ENCODE measurements around the gene TMEM131. TPM values are rescaled to one million over a fixed set of nuclear protein-coding genes. Genes with fewer than 3 reads are reported as not detected.
A peak's percentile ranks its signal among the peaks of the same experiment; 100 is the strongest.

TMEM131 gene
- total and polyA plus RNA-seq, 10 of the 15 experiments (the other 5 are each of a cell fraction or from before 2014, with no cell fraction given) = 6.0 to 48.2 (median 23.2) TPM

- Histone ChIP-seq H2AFZ (ENCODE audit: control insufficient read depth, low read depth, low read length) (no peak overlapping the region), H3K27me3 (replicated peaks in 1 of 2; ENCODE audit: control insufficient read depth in 2 of 2, insufficient read depth in 2 of 2, low read length in 1 of 2) (no peaks in the 10 kb centered on the region), H3K79me2 (ENCODE audit: control insufficient read depth, insufficient read depth, low read length) (peaks cover 92% of the 10 kb centered on the region), H3K9me3 (replicated peaks; ENCODE audit: control insufficient read depth, insufficient read depth, low read length) (peaks cover 20% of the 10 kb centered on the region), H3K36me3 (ENCODE audit: control insufficient read depth in 2 of 2, insufficient read depth in 2 of 2, low read length in 1 of 2) (peaks cover 0 to 3% of the 10 kb centered on the region in 2 experiments; a peak in 1 of 4 replicates), H3K4me3 (peak overlapping the region; percentile 15; the same call in 1 of the 2 replicates), H3K4me2 (ENCODE audit: control insufficient read depth, insufficient read depth) (peak overlapping the region; percentile 1; the same call in 1 of the 2 replicates), H4K20me1 (ENCODE audit: control insufficient read depth, insufficient read depth) (no peaks in the 10 kb centered on the region; the same call in 1 of the 2 replicates), H3K27ac (ENCODE audit: control insufficient read depth, insufficient read depth) (no peak overlapping the region), H3K4me1 (ENCODE audit: control insufficient read depth, insufficient read depth, low read length) (peaks cover 23% of the 10 kb centered on the region), H3K9ac (ENCODE audit: control insufficient read depth, insufficient read depth, low read length) (no peak overlapping the region)
- ChIA-PET POLR2A (no interaction called here), CTCF (no interaction called here), SMC1A (ENCODE audit: uncharacterized antibody, unreplicated experiment) (interaction anchor here (1.0 to 4.6 kb wide), 5 partner anchors 23 to 118 kb away, joined by 4 to 28 read pairs (median 24); no protein-coding TSS in a partner anchor), RAD21 (ENCODE audit: unreplicated experiment) (interaction anchor here (1.6 to 1.7 kb wide), 2 partner anchors 22 to 24 kb away, joined by 5 to 6 read pairs; no protein-coding TSS in a partner anchor)
- in situ Hi-C loops (cut with MboI) = no loop called here
- FAIRE-seq (no peak), ATAC-seq (no peak), DNase-seq (ENCODE audit: low read depth, low spot score) (no peak)
- WGBS (ENCODE audit: insufficient coverage, insufficient replicate concordance, low lambda C conversion rate, missing lambda C conversion rate) = 0% methylated on average over 2 of the region's 2 CpGs
- BruUV-seq (replicated peaks) = no TSS peak
- TF ChIP-seq SUPT20H (IDR thresholded peaks at IDR 0.05; ENCODE audit: borderline replicate concordance, control insufficient read depth, low read depth, low read length) (no peak), RFX5 (IDR thresholded peaks at IDR 0.05; ENCODE audit: low read depth, low read length) (no peak), POU2F2 (IDR thresholded peaks at IDR 0.05; ENCODE audit: borderline replicate concordance, low read depth, low read length) (peak; percentile 33; the same call in 1 of the 3 replicates), RCOR1 (conservative IDR thresholded peaks at IDR 0.05; ENCODE audit: low read depth, low read length) (no peak), RUNX3 (IDR thresholded peaks at IDR 0.05; ENCODE audit: low read length) (peak; percentile 32; the same call in 1 of the 2 replicates), CHD4 (IDR thresholded peaks at IDR 0.05) (no peak), IKZF2 (IDR thresholded peaks at IDR 0.05) (peak in 1 of 2 experiments; percentile 45; a peak in 1 of 4 replicates), CREM (IDR thresholded peaks at IDR 0.05; ENCODE audit: low read depth) (no peak), RAD51 (IDR thresholded peaks at IDR 0.05) (peak; percentile 31; the same call in 1 of the 2 replicates), BHLHE40 (IDR thresholded peaks at IDR 0.05; ENCODE audit: borderline replicate concordance in 1 of 2, low read depth in 2 of 2, low read length in 1 of 2) (no peak), CEBPZ (IDR thresholded peaks at IDR 0.05; ENCODE audit: low read depth, low read length) (no peak), RB1 (IDR thresholded peaks at IDR 0.05; ENCODE audit: borderline replicate concordance) (no peak), CREB1 (IDR thresholded peaks at IDR 0.05; ENCODE audit: low read depth) (no peak), PRDM15 (CRISPR knock-in tag; IDR thresholded peaks at IDR 0.05) (no peak), NKRF (conservative IDR thresholded peaks at IDR 0.05) (no peak), ZNF384 (IDR thresholded peaks at IDR 0.05; ENCODE audit: borderline replicate concordance, low read depth, low read length) (no peak)
- intact Hi-C loops (cut with micrococcal nuclease; ENCODE audit: unreplicated experiment) = no loop called here
Observed at GRCh38 chr2:97988722-97989121, 7.0 kb downstream of the TMEM131 start.

Data from GM12878 (cell line).